HUDEP-2 (cell line): ENCODE data around the gene MVB12B.

Experiments
- DNase-seq, 76 experiments: peaks; one replicate each; lab custom pipeline; 2025; ENCODE audit not compliant: unreplicated experiment in 76 of 76; lab: John Stamatoyannopoulos, UW

MVB12B gene

GRCh38 chr9:126401107-126401506 lies 74.5 kb downstream of the MVB12B start:
- no peak for DNase-seq

- DNase-seq: no peak
Observed at GRCh38 chr9:126401581-126401980, 75.0 kb downstream of the MVB12B start.

GRCh38 chr9:126403397-126403796 lies 76.8 kb downstream of the MVB12B start:
- DNase-seq: no peak

GRCh38 chr9:126404459-126404858 lies 77.8 kb downstream of the MVB12B start:
- DNase-seq: no peak

- DNase-seq: no peak
Observed at GRCh38 chr9:126406075-126406667, 79.5 kb downstream of the MVB12B start.

GRCh38 chr9:126407114-126407870 lies 80.7 kb downstream of the MVB12B start:
- no peak for DNase-seq

- no peak for DNase-seq
Observed at GRCh38 chr9:126408004-126408403, 81.4 kb downstream of the MVB12B start.

GRCh38 chr9:126410229-126410628 lies 83.6 kb downstream of the MVB12B start:
- no peak for DNase-seq

- no peak for DNase-seq
Observed at GRCh38 chr9:126411225-126411947, 84.8 kb downstream of the MVB12B start.

- DNase-seq: no peak
Observed at GRCh38 chr9:126411948-126412284, 85.3 kb downstream of the MVB12B start.

- DNase-seq: no peak
Observed at GRCh38 chr9:126412905-126413304, 86.3 kb downstream of the MVB12B start.

GRCh38 chr9:126413391-126414068 lies 86.9 kb downstream of the MVB12B start:
- DNase-seq: no peak

GRCh38 chr9:126415741-126416370 lies 89.2 kb downstream of the MVB12B start:
- DNase-seq: no peak

- no peak for DNase-seq
Observed at GRCh38 chr9:126417043-126417442, 90.4 kb downstream of the MVB12B start.

GRCh38 chr9:126417684-126418083 lies 91.1 kb downstream of the MVB12B start:
- no peak for DNase-seq

GRCh38 chr9:126418608-126419007 lies 92.0 kb downstream of the MVB12B start:
- DNase-seq: no peak

- DNase-seq: no peak
Observed at GRCh38 chr9:126419475-126419874, 92.8 kb downstream of the MVB12B start.

- no peak for DNase-seq
Observed at GRCh38 chr9:126420135-126420534, 93.5 kb downstream of the MVB12B start.

- no peak for DNase-seq
Observed at GRCh38 chr9:126420643-126421564, 94.3 kb downstream of the MVB12B start.
